BJ (cell line): ENCODE results near the gene COG2. TPM values are rescaled to one million over a fixed set of nuclear protein-coding genes. Genes with fewer than 3 reads are reported as not detected.

Source experiments
- CTCF ChIA-PET: fragments of 350-600 bp; formaldehyde crosslinking; extraction: SDS; loops from one replicate; lab custom pipeline; 2021; ENCODE audit warnings: antibody characterized with exemption, inconsistent platforms; lab: Yijun Ruan, JAX
- POLR2A ChIA-PET: fragments of 300-600 bp; sonication (Branson Sonifier 250); formaldehyde crosslinking; extraction: SDS; loops from one replicate; lab custom pipeline; 2021; ENCODE audit warnings: antibody characterized with exemption; lab: Charles Lee
- DNase-seq: peaks from one replicate; pipeline ENCODE4 v3.0.0-alpha.2; 2011; ENCODE audit warnings: low read depth
- H3K27me3 ChIP-seq: 2 replicates; pipeline ENCODE4 v1.6.0; 2011; ENCODE audit warnings: low read length; ENCODE audit not compliant: control insufficient read depth, insufficient read depth
- H3K36me3 ChIP-seq: 2 replicates; pipeline ENCODE4 v1.5.1; 2011; ENCODE audit warnings: low read length; ENCODE audit not compliant: control insufficient read depth, insufficient read depth
- H3K4me3 ChIP-seq: 2 replicates; pipeline ENCODE4 v1.5.1; 2011; ENCODE audit warnings: low read depth, mild to moderate bottlenecking, control low read depth, low read length
- CTCF ChIP-seq: IDR thresholded peaks from 2 replicates; pipeline ENCODE4 v1.5.1; 2011; ENCODE audit warnings: low read depth, mild to moderate bottlenecking, control low read depth, inconsistent platforms, low read length, moderate library complexity; ENCODE audit not compliant: insufficient read depth
- polyA plus RNA-seq: library from polyadenylated mRNA; depleted of rRNA; stranded (reverse); fragments of >200 nt; gene quantifications from 2 replicates; pipeline ENCODE4 v1.2.3, GENCODE V29; 2011

The COG2 gene
- polyA plus RNA-seq, 1 experiment: 12.0 TPM

GRCh38 chr1:230684146-230684545 lies 41.9 kb downstream of the COG2 start:
- Histone ChIP-seq H3K36me3 (peaks cover 13% of the 10 kb centered on the region), H3K4me3 (no peak overlapping the region), H3K27me3 (no peaks in the 10 kb centered on the region)
- CTCF ChIA-PET: interaction anchor here (1.0 kb wide), 1 partner anchor 89 kb away, joined by 3 read pairs; no protein-coding TSS in a partner anchor
- no peak for TF ChIP-seq CTCF
- DNase-seq: no peak
- POLR2A ChIA-PET: no interaction called here

GRCh38 chr1:230684998-230685397 lies 42.7 kb downstream of the COG2 start:
- ChIA-PET POLR2A (no interaction called here), CTCF (interaction anchor here (1.0 kb wide), 1 partner anchor 88 kb away, joined by 3 read pairs; no protein-coding TSS in a partner anchor)
- no peak for TF ChIP-seq CTCF
- Histone ChIP-seq H3K4me3 (no peak overlapping the region), H3K36me3 (peaks cover 12% of the 10 kb centered on the region), H3K27me3 (no peaks in the 10 kb centered on the region)
- DNase-seq: no peak

- DNase-seq: no peak
- ChIA-PET POLR2A (no interaction called here), CTCF (no interaction called here)
- Histone ChIP-seq H3K36me3 (peaks cover 17% of the 10 kb centered on the region), H3K27me3 (no peaks in the 10 kb centered on the region), H3K4me3 (no peak overlapping the region)
- TF ChIP-seq CTCF: no peak
Observed at GRCh38 chr1:230686747-230687146, 44.5 kb downstream of the COG2 start.

GRCh38 chr1:230690101-230690500 lies 47.8 kb downstream of the COG2 start:
- CTCF ChIA-PET: interaction anchor here (1.0 kb wide), 1 partner anchor 21 kb away, joined by 4 read pairs; no protein-coding TSS in a partner anchor
- TF ChIP-seq CTCF: no peak
- no peaks in the 10 kb centered on the region for H3K27me3 ChIP-seq
- H3K36me3 ChIP-seq: peaks cover 21% of the 10 kb centered on the region
- peak; percentile 32 for DNase-seq
- H3K4me3 ChIP-seq: no peak overlapping the region
- POLR2A ChIA-PET: no interaction called here

- ChIA-PET POLR2A (no interaction called here), CTCF (no interaction called here)
- no peak for TF ChIP-seq CTCF
- no peaks in the 10 kb centered on the region for H3K27me3 ChIP-seq
- no peak overlapping the region for H3K4me3 ChIP-seq
- peaks cover 19% of the 10 kb centered on the region for H3K36me3 ChIP-seq
- no peak for DNase-seq
Observed at GRCh38 chr1:230691615-230692014, 49.3 kb downstream of the COG2 start.
